SU-DHL-6 (cell line): ENCODE measurements around the gene KLF2.

Source experiments
- CTCF ChIP-seq: fragments of 200-600 bp; sonication (generic); IDR thresholded peaks from one replicate; pipeline ENCODE4 v1.5.1; 2017; ENCODE audit warnings: antibody characterized with exemption, mild to moderate bottlenecking, low read length, moderate library complexity; ENCODE audit not compliant: insufficient read depth, poor library complexity, severe bottlenecking
- EZH2phosphoT487 ChIP-seq: fragments of 200-600 bp; sonication (generic), shearing (Covaris generic); conservative IDR thresholded peaks from 2 replicates; pipeline ENCODE4 v1.6.1; 2018; ENCODE audit warnings: mild to moderate bottlenecking, antibody characterized with exemption, low read length, moderate library complexity, mixed read lengths

GRCh38 chr19:16337809-16338469, 13.3 kb downstream of the KLF2 start:
- TF ChIP-seq CTCF = no peak
- no peak for TF ChIP-seq EZH2phosphoT487
